ENCODE data around the gene ARRDC2. TPM values are rescaled to one million over a fixed set of nuclear protein-coding genes. Genes with fewer than 3 reads are reported as not detected.

ARRDC2 gene
- total RNA-seq, 1 donor from 2014 or later = 4.0 TPM

- Mint-ChIP-seq H3K27ac (ENCODE audit: unreplicated experiment) (no peak overlapping the region), H3K4me3 (ENCODE audit: unreplicated experiment) (no peak overlapping the region), H3K4me1 (ENCODE audit: low read depth, unreplicated experiment) (no peaks in the 10 kb centered on the region), H3K27me3 (ENCODE audit: unreplicated experiment) (peaks cover 4% of the 10 kb centered on the region), H3K36me3 (ENCODE audit: unreplicated experiment) (no peaks in the 10 kb centered on the region), H3K9me3 (ENCODE audit: unreplicated experiment) (peaks cover 5% of the 10 kb centered on the region)
- TF ChIP-seq, protein P1, sequence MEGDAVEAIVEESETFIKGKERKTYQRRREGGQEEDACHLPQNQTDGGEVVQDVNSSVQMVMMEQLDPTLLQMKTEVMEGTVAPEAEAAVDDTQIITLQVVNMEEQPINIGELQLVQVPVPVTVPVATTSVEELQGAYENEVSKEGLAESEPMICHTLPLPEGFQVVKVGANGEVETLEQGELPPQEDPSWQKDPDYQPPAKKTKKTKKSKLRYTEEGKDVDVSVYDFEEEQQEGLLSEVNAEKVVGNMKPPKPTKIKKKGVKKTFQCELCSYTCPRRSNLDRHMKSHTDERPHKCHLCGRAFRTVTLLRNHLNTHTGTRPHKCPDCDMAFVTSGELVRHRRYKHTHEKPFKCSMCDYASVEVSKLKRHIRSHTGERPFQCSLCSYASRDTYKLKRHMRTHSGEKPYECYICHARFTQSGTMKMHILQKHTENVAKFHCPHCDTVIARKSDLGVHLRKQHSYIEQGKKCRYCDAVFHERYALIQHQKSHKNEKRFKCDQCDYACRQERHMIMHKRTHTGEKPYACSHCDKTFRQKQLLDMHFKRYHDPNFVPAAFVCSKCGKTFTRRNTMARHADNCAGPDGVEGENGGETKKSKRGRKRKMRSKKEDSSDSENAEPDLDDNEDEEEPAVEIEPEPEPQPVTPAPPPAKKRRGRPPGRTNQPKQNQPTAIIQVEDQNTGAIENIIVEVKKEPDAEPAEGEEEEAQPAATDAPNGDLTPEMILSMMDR (IDR thresholded peaks at IDR 0.05; ENCODE audit: partially characterized antibody, unreplicated experiment) = no peak
- DNase-seq = no peak
These were observed 35.7 kb upstream of the ARRDC2 start for GRCh38 chr19:17972230-17972629.

DNA sequence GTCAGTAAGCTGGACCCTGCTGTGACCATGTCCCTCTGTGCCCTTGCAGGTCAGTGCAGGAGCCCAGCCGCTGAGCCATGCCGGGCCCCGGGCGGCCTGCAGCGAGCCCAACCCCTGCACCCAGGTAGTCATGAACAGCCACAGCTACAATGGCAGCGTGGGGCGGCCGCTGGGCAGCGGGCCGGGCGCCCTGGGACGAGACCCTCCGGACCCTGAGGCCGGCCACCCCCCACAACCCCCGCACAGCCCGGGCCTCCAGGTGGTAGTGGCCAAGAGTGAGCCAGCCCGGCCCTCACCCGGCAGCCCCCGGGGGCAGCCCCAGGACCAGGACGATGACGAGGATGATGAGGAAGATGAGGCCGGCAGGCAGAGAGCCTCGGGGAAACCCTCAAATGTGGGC lies 34.2 kb upstream of the ARRDC2 start:
- H3K36me3 Mint-ChIP-seq (ENCODE audit: unreplicated experiment) = no peaks in the 10 kb centered on the region
- no peak overlapping the region for H3K4me3 Mint-ChIP-seq (ENCODE audit: unreplicated experiment)
- no peaks in the 10 kb centered on the region for H3K4me1 Mint-ChIP-seq (ENCODE audit: low read depth, unreplicated experiment)
- H3K27me3 Mint-ChIP-seq (ENCODE audit: unreplicated experiment) = peaks cover 4% of the 10 kb centered on the region
- TF ChIP-seq, protein P1 (IDR thresholded peaks at IDR 0.05; ENCODE audit: partially characterized antibody, unreplicated experiment) = no peak
- no peak overlapping the region for H3K27ac Mint-ChIP-seq (ENCODE audit: unreplicated experiment)
- DNase-seq = no peak
- peaks cover 7% of the 10 kb centered on the region for H3K9me3 Mint-ChIP-seq (ENCODE audit: unreplicated experiment)

DNA sequence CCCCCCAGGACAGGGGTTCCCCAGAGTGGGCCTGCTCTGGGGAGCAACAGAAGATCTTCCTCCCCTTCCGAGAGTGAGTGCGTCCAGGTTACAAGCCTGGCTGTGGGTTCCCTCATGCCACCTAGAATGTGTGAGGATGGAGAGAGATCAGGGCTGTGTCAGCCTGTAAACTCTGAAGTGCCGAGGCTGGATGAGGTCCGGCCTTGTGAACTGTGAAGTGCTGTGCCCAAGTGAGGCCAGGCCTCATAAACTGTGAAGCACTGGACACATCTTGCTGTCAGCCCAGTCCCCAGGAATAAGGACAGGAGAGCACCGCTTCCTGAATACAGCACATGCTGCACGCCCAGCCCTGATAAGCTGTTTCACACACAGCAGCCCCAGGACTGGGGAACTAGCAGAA lies 33.4 kb upstream of the ARRDC2 start:
- peaks cover 4% of the 10 kb centered on the region for H3K27me3 Mint-ChIP-seq (ENCODE audit: unreplicated experiment)
- no peak overlapping the region for H3K27ac Mint-ChIP-seq (ENCODE audit: unreplicated experiment)
- TF ChIP-seq, protein P1 (IDR thresholded peaks at IDR 0.05; ENCODE audit: partially characterized antibody, unreplicated experiment) = no peak
- H3K9me3 Mint-ChIP-seq (ENCODE audit: unreplicated experiment) = peaks cover 7% of the 10 kb centered on the region
- H3K4me3 Mint-ChIP-seq (ENCODE audit: unreplicated experiment) = no peak overlapping the region
- H3K4me1 Mint-ChIP-seq (ENCODE audit: low read depth, unreplicated experiment) = no peaks in the 10 kb centered on the region
- DNase-seq = no peak
- H3K36me3 Mint-ChIP-seq (ENCODE audit: unreplicated experiment) = no peaks in the 10 kb centered on the region

GRCh38 chr19:17975032-17975431 lies 32.9 kb upstream of the ARRDC2 start:
- no peak for DNase-seq
- H3K4me3 Mint-ChIP-seq (ENCODE audit: unreplicated experiment) = no peak overlapping the region
- no peaks in the 10 kb centered on the region for H3K4me1 Mint-ChIP-seq (ENCODE audit: low read depth, unreplicated experiment)
- TF ChIP-seq, protein P1 (IDR thresholded peaks at IDR 0.05; ENCODE audit: partially characterized antibody, unreplicated experiment) = no peak
- no peaks in the 10 kb centered on the region for H3K36me3 Mint-ChIP-seq (ENCODE audit: unreplicated experiment)
- H3K27ac Mint-ChIP-seq (ENCODE audit: unreplicated experiment) = no peak overlapping the region
- H3K9me3 Mint-ChIP-seq (ENCODE audit: unreplicated experiment) = peaks cover 7% of the 10 kb centered on the region
- H3K27me3 Mint-ChIP-seq (ENCODE audit: unreplicated experiment) = peaks cover 4% of the 10 kb centered on the region

DNA sequence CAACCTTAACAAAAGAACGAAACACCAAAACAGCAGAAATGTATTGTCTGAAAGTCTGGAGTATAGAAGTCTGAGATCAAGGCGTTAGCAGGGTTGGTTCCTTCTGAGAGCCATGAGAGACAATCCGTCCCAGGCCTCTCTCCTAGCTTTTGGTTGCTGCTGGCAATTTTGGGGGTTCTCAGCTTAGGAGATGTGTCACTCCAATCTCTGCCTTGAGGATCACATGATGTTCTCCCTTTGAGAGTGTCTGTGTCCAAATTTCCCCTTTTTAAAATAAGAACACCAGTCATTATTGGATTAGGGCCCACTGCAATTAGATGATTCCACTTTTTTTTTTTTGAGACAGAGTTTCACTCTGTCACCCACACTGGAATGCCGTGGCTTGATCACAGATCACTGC lies 30.9 kb upstream of the ARRDC2 start:
- no peak for DNase-seq
- Mint-ChIP-seq H3K27me3 (ENCODE audit: unreplicated experiment) (peaks cover 4% of the 10 kb centered on the region), H3K9me3 (ENCODE audit: unreplicated experiment) (peaks cover 9% of the 10 kb centered on the region), H3K27ac (ENCODE audit: unreplicated experiment) (no peak overlapping the region), H3K36me3 (ENCODE audit: unreplicated experiment) (no peaks in the 10 kb centered on the region), H3K4me3 (ENCODE audit: unreplicated experiment) (no peak overlapping the region), H3K4me1 (ENCODE audit: low read depth, unreplicated experiment) (no peaks in the 10 kb centered on the region)
- TF ChIP-seq, protein P1 (IDR thresholded peaks at IDR 0.05; ENCODE audit: partially characterized antibody, unreplicated experiment) = no peak
